Inferior parietal cortex (tissue), 1 donor: ENCODE measurements around the gene E4F1.
"Not testable (repeated sequence)": the region's sequence is repeated elsewhere in the genome, so short reads cannot be mapped to it uniquely, and the experiment has no call there.

Experiments used
- DNase-seq: peaks from one replicate; pipeline ENCODE4 v3.0.0-alpha.2; 2016; ENCODE audit errors: extremely low spot score

Gene E4F1

DNA sequence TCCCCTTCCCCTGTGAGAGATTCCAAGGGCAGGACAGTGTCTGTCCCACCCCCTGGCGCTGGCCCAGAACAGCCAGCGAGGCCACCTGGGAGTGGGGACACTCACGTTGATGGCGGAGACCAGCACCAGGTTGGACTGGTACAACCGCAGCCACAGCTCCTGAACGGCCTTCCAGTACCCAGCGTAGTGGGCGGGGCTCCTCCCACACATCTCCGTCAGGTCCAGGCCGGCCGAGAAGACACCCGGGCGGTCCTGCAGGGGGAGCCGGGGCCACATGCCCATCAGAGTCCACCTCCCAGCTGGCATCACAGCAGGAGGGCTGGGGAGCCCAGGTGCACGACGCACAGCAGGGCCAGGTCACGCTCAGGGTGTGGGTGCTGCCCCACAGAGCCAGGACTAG, 20.9 kb downstream of the E4F1 start:
- DNase-seq, result no peak

DNA sequence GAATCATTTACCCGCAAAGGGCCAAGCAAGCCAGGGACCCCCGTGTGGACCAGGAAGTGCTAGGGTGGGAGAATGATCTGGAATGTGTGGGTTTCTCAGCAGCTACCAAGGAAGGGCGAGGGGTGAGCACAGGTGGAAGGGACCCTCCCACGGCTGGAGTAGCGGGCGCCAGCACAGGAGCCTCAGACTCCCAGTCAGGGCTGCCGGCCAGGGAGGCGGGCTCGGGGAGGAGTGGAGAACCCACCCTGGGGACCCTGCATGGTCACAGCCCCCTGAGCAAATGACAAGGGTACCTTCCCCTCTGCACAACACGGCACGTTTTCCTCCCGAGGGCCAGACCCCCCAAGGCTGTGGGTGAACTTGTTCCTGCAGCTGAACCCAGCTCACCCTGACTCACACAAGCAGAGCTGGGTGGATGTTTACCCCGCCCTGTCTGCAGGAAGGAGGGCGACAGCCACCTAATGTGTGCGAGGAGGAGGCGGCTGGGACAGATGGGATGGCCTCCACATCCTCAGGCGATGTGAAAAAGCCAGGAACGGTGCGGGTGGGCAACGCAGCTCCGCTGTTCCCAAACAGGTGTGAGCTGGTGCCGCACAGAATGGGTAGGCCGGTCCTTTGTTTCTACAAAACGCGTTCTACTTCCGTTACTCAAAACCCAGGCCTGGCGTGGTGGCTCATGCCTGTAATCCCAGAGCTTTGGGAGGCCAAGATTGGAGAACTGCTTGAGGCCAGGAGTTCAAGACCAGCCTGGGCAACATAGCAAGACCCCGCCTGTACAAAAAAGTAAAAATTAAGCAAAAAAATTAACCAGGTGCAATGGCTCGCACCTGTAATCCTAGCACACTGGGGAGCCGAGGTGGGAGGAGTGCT, 21.8 kb downstream of the E4F1 start:
- DNase-seq, result no peak

DNA sequence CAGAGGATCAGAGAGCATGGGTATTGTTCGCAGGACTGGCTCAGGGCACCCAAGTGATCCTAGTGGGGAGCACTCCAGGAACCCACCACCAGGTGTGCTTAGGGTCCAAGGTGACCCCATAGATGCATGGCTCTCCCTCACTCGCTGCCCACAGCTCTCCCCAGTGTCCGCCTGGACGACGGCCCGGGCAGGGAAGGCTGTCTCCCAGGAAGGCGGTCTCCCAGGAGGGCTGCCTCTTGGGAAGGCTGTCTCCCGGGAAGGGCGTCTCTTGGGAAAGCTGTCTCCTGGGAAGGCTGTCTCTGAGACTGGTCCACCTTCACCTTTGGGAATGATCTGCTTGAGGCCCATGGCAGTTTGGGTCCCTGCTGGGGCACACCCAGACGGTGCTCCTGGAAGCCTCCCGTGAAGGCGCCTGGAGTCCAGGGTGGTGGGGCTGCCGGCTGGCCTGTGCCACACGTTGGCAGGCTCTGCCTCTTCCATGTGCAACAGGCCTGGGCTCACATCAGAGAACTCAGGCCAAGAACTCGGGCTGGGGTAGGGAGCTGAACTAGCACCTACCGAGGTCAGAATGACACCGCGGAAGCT, 23.0 kb downstream of the E4F1 start:
- no peak for DNase-seq

DNA sequence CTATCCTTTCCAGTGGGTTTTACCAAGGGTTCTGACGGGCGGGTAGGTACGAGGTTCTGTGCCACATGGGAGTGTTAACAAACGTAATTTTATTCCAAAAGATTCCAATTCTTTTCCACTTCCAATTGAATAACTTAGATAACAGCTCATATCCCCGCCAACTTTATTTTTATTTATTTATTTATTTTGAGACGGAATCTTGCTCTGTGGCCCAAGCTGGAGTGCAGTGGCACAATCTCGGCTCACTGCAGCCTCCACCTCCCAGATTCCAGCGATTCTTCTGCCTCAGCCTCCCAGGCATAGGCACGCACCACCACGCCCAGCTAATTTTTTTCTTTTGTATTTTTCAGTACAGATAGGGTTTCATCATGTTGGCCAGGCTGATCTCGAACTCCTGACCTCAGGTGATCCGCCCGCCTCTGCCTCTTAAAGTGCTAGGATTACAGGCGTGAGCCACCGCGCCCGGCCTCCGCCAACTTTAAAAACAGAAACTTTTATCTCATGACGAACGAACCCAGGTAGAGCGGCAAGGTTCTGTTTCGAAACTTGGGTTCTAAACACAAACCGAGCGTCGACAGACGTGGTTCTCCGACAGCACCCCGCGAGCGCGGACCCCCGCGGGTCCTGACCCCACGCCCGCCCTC, 27.4 kb downstream of the E4F1 start:
- no peak for DNase-seq

DNA sequence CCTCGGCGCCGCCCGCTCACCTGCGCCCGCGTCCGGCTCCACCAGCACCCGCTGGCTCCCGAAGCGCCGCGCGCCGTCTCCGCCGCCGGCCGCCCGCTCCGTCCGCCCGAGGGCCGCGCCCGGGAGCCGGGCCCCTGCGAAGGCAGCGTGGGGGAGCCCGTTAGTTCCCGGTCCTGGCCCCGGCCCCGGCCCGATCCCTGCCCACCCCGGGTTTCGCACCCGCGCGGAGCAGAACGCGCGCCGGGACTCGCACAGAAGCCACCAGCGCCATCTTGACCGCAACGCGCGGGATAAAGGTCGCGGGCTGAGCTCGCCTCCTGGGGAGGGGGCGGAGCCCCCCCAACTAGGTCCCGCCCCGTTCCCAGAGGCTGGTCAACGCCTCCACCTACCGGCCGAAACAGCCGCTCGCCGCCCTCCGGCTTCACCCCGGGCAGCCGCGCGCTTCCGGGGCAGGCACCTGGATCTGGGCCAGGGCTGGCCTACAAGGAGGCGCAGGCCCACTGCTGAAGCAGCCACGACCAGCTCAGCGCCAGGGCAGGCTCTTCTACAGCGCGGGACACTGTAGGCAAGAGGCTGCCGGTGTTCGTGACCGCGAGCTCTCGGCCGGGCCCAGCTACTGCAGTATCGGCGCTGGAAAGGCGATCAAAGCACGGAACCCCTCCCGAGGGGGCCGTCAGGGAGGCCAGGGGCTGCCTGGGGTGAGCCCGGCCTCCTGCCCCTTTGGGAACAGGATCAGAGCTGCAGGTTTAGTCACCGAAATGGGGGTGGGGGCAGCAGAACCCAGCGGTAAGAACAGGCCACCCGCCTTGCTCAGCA, 28.1 kb downstream of the E4F1 start, which contains the start of gene ECI1:
Gene ECI1, minus strand, starts transcription at position 292 of the 816 bp plus-strand sequence. Its CDS starts 21 bp downstream, at position 271.
- DNase-seq, result peak; percentile 86

DNA sequence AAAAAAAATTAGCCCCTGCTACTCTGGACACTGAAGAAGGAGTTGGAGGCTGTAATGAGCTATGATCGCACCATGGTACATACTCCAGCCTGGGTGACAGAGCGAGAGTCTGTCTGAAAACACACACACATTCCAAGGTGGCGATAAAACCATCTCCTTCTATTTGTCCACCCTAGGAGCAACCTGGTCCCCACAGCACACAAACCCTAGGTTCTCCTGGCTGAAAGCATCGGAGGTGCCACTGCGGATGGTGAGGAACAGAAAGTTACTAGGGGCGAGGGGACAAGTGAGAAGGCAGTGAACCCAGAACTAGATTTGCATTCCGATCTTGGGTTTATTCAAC, 29.4 kb downstream of the E4F1 start:
- no peak for DNase-seq

DNA sequence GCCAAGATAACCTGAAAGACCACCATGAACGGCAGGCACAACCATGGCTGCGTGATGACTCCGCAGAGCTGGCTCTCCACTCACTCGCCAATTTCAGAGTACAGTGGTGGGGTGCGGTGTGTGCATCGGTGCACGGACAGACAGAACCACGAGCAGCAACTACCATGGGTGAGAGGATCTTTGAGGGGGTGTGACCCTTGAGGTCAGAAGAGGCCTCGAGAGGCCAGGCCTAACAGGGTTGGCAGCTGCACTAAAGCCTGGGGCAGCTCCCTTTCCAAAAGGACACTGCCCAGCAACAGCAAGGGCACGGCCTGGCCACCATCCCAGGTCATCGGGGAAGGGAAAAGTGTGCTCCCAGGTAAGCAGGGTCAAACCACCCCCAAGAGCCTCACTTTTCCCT, 29.9 kb downstream of the E4F1 start:
- DNase-seq, result no peak

DNA sequence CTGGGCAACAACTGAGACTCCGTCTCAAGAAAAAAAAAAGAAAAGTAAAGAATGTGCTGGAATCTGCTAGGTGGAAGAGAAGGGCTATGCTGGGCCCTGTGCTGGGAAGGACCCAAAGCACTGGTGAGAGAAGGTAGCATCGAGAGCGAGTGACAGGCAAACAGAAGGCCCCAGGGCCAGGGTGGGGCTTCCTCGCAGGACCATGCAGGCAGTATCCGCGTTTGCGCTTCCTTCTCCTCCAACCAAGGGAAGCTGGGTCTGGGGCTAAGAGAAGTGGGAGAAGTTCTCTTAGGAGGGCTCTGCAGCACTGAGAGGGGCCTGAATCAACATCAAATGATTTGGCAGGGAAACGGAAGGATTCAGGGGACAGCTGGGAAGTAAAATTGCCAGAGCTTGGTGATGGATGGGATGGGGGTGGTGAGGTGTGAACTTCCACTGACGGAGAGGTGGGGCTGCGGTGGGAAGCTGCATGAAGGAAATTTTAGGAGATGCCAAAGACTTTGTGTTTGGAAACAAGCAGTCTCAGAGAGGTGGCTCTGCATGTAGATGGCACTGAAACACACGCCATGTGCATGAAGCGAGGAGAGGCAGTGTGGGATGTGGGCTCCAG, 33.2 kb downstream of the E4F1 start:
- DNase-seq, result no peak

DNA sequence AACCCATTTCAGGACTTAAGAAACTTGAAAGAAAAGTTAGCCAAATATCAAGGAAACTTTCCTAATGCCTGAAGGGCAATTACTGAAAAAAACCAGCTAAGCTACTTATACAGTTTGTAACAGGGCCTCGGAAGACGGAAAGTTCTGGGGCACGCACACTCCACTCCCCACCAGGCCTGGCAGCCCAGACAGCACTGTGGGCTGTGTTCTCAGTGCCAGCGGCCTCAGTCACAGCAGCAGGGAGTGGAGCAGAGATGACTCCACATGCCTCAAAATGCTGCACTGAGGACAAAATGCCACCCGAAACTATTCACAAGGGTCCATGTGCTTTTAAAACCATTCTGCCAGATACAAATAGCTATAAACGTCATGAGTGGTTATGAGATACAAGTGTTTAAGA, 34.3 kb downstream of the E4F1 start:
- no peak for DNase-seq

DNA sequence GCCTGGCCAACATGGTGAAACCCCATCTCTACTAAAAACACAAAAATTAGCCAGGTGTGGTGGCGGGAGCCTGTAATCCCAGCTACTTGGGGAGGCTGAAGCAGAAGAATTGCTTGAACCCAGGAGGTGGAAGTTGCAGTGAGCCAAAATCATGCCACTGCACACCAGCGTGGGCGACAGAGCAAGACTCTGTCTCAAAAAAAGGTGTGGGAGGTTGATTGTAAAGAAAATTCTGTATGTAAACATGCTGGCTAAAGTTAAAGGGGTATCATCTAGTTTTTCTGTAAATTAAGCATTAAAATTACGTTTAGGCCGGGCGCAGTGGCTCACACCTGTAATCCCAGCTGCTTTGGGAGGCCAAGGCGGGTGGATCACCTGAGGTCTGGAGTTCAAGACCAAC, 35.1 kb downstream of the E4F1 start:
- DNase-seq, result not testable (repeated sequence)

DNA sequence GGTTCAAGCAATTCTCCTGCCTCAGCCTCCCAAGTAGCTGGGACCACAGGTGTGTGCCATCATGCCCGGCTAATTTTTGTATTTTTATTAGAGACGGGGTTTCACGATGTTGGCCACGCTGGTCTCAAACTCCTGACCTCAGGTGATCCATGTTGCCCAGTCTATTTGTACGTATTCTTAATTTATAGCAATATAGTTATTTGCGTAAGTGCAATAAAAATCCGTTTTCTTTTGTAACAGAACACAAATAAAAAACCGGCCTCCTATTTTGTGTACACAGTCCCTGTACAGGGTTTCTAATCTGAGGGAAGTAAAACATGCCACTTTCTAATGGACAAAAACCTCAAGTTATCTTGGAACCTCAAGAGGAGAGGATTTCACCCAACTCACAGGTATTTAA, 36.9 kb downstream of the E4F1 start:
- DNase-seq, result no peak

DNA sequence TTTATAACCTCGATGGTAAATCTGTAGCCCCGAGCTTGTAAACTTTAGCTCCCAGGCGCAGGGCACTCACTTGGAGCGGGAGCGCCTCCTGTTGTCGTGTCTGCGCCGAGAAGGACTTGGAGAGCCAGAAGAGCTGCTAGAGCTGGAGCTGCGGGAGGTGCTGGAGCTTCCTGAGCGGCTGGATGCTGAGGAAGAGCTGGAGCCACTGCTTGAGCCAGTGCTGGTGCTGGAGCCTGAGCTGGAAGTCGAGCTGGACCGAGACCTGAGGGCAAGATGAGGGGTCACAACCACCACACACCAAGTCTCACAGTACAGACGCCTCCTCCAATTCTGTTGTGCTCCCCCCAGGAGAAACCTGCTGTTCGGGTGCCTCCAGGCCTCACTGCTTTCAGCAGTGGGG, 39.6 kb downstream of the E4F1 start:
- not testable (repeated sequence) for DNase-seq

DNA sequence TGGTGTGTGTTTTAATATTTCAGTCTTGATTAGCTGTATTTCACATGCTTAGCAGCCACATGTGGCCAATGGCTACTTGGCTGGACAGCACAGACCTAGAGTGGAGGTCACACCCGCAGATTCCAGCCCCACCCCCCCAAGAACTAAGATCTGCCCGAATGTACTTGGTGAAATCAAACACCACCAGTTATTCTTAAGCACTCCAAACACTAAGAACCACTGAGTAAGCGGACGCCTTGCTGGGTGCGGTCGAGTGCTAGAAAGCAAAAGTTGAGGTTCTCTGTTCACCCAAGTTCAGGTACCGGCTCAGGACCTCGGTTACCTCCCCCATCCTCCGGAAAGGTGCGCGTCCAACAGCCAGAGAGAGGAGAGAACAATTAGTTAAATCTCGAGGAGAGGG, 43.5 kb downstream of the E4F1 start:
- DNase-seq, result not testable (repeated sequence)

DNA sequence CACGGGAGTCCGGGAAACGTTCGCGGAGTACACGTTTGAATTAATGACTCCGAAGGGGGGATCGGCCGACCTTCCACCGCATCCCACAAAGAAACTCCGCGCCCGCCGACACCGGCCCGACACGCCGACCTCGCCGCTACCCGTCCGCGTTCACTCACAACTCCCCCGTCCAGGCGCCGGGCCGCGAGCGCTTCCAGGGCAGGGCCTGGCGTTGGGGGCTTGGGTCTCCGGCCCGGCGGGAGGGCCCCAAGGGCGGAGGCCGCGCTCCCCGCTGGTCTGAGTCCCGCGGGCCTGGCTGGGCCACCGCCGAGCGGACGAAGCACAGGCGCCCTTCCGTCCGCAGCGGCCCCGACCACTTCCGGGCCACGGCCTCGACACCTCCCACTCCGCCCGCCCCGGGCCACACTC, 44.1 kb downstream of the E4F1 start:
- not testable (repeated sequence) for DNase-seq

DNA sequence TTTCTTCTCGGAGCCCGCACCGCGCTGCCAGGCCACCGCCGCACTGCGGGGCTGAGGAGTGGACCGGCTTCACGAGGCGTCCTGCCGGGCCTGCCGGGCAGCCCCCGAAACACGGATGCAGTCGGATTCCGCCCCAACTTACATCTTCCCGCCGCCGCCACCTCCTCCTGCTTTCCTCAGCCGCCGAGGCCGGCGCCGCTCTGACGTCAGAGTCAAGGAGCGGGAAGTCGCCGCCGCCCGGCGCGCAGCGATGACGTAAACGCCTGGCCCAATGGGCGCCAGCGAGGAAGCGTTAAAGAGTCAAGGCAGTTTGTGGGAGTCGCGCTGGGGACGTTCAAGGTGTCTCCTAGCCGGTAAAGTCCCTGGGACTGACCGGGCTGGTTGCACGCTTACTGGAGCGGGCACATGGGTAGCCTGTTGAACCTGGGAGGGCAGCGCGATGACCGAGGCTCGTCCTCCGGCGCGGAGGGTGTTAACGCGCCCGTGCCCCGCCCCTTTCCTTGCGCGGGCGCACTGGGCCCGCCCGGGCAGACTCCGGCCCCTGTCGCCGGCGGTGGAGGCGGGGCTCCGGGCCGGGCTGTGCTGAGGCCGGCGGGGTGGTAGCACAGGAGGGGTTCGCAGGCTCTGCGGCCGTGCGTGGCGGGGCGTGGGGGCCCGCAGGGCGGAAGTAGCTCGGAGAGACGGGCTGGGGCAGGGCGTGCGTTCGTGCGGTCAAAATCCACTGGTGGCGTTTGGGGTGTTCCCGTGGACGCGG, 44.7 kb downstream of the E4F1 start, which contains the start of gene RNPS1:
Gene RNPS1, minus strand, starts transcription at position 214 of the 754 bp plus-strand sequence. CDS start 3,483 bp downstream, outside the sequence.
- peak; percentile 97 for DNase-seq

DNA sequence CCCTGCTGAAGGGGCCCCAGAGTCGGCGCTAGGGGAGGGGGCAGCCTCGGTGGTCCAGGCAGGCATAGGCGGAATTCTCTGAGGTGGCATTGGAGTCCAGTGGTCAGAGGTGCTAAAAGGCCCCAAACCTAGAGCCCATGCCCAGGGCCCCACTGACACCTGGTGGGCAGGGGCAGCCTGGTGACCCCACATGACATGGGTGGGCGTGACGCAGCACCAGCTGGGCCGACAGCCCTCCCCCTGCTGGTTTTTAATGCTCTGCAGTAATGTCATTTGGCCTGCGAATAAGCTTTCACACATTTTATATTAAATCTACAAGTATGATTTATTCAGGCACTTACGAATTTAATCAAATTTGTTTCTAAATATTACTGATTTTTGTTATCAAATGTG, 46.7 kb downstream of the E4F1 start:
- DNase-seq, result no peak

DNA sequence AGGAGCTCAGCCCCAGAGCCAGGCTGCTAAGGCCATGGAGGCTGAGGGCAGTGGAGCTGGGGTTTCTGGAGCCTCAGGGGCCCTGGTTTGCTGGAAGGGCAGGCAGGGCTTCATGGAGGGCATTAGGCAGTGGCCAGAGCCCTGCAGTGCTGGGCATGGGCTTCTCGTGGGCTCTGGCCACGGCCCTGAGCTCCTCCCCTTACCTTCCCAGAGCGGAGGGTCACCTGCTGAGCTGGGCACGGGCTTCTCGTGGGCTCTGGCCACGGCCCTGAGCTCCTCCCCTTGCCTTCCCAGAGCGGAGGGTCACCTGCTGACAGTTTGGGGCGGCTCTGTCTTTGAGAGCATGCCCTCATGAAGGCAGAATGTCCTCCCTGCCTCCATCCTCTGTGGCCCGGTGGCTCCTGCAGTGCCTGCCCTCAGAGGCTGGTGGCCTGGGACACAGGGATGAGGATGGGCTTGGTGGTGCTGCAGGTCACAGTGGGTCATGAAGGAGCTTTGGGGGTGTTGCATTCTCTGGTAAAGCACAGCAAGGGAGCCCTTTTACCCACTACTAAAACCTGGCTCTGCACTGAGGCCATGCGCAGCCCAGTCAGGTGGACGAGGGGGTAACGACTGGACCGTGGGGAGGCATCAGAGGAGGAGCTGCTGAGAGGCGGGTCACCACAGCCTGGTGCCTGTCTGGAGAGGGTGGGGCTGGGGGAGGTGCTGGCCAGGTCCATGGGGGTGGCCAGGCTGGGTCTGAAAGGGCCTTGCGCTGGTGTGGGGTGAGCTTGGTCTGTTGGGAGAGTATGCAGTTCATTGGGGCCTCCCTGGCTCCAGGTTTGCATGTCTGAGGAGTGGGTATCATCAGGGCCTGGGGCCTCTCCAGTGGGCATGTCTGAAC, 47.4 kb downstream of the E4F1 start:
- DNase-seq, result no peak

DNA sequence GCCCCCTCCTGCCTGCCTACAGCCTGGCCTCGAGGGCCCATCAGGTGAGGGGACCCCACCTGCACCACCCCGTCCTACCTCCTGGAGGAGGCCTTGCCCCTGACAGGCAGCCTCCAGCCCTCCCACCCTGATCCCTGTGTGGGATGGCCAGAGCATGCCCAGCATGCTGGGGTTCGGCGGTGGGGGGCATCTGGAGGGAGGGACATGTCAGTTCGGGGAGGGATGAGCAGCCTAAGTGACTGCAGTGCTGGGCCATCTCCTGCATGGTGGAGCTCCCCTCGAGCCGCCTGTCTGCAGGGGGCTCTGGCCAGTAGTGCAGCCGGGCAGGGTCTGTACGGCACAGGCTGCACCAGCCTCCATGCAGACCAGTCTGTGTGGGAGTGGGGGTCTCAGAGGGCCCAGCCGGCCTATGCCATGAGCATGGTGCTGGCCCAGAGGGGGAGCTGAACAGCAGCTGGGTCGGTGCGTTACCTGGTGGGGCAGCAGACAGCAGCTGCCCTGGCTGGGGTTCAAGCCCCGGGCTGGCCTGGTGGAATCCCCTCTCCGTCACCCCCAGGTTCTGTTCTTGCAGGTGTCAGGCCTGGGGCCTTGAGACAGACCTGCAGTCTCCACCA, 48.6 kb downstream of the E4F1 start:
- DNase-seq, result no peak

DNA sequence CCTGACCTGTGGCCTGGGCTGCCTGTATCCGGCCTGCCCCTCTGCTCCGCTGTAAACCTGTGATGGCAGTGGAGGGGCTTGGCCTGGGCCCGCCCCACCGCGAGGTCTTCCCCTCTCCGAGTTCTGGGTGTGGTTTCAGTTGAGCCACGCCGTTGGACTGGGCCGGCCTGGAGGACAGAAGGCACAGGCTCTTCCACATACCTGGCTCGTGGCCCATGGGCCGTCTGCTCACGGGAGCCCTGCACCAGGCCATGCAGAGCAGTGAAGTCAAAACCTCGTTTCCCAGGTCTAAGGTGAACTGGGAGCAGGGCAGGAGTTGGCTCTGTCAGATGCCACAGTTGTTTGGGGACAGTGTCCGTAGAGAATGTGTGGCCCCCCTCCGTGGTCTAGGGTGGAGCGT, 50.1 kb downstream of the E4F1 start:
- no peak for DNase-seq
